ENCODE results near the gene ZNF653.
A peak's percentile ranks its signal among the peaks of the same experiment; 100 is the strongest.
"Not testable (repeated sequence)": the region's sequence is repeated elsewhere in the genome, so short reads cannot be mapped to it uniquely, and the experiment has no call there.

The ZNF653 gene

DNA sequence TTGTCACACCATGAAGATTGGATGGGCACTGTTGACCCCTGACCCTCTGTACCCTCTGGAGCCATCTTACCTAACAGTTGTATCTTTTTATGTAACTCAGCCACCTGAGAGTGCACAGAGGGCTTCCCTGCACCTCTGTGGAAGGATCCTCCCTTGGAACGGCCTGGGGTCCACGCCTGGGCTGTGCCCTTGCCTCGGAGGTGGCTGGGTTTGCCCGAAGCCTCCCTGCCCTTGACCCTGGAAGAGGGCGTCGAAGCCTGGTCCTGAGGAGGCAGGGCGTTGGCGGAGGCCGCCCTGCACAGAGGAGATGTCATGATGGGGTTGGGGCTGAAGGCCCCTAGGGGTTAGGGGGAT is 71.0 kb downstream of the ZNF653 start:
- peak; percentile 34 for DNase-seq (ENCODE audit: low spot score)
- TF ChIP-seq CTCF (IDR thresholded peaks at IDR 0.05; ENCODE audit: extremely low read depth, insufficient read depth, missing control alignments) = no peak
- in situ Hi-C loops (cut with MboI; ENCODE audit: low pct_unique_long_range_greater_than_20kb, low sequenced_read_pairs, unreplicated experiment) = no loop called here

GRCh38 chr19:11433526-11433925 is 72.1 kb downstream of the ZNF653 start:
- in situ Hi-C loops (cut with MboI; ENCODE audit: low pct_unique_long_range_greater_than_20kb, low sequenced_read_pairs, unreplicated experiment); DNase-seq (ENCODE audit: low spot score): not testable (repeated sequence)

All from GM13977 (cell line).